ENCODE data around the gene CDH23.

- no peak for TF ChIP-seq CTCF (IDR thresholded peaks at IDR 0.05; ENCODE audit: low read depth, low read length, poor library complexity, severe bottlenecking)
- no peak for TF ChIP-seq EZH2phosphoT487 (IDR thresholded peaks at IDR 0.05; ENCODE audit: borderline replicate concordance, low read length)
These were observed 236.3 kb downstream of the CDH23 start for GRCh38 chr10:71632896-71633600.
